D721Med (cell line): ENCODE measurements around the gene GFRA1.

Experiments used
- DNase-seq: peaks from one replicate; pipeline ENCODE4 v3.0.0; 2011; ENCODE audit warnings: low spot score; ENCODE audit not compliant: insufficient read length
- FAIRE-seq: peaks from 2 replicates; lab custom pipeline; 2011; peaks lifted over from hg19 to GRCh38; lab: Jason Lieb, UNC
- CTCF ChIP-seq: IDR thresholded peaks from 2 replicates; pipeline ENCODE4 v1.5.1; 2012; ENCODE audit warnings: mild to moderate bottlenecking, control low read depth; ENCODE audit not compliant: insufficient read depth; ENCODE audit errors: missing control alignments

The GFRA1 gene

DNA sequence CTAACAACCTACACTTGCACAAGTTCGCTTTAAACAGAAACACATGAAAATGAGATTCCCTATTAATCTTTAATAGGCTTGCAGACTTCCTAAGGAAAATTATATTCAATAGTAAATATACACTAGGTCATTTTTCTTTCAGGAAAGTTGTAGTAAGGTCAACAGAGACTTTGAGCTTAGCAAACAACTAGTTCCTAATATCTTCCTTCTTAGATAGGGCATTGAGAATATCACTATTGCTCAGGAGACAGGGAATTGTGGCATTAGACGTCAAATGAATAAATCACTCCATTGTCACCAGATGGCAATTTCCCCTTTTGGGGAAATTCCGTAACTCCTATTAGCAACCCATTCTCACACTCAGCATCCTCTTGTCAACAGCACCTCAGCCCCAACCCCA lies 164.9 kb downstream of the GFRA1 start:
- no peak for TF ChIP-seq CTCF
- no peak for FAIRE-seq
- no peak for DNase-seq

- TF ChIP-seq CTCF = no peak
- FAIRE-seq (no peak), DNase-seq (no peak)
These were observed 166.4 kb downstream of the GFRA1 start for GRCh38 chr10:116106611-116107010.

GRCh38 chr10:116105264-116105663 lies 167.7 kb downstream of the GFRA1 start:
- TF ChIP-seq CTCF = no peak
- DNase-seq (no peak), FAIRE-seq (no peak)

- TF ChIP-seq CTCF = no peak
- no peak for FAIRE-seq
- DNase-seq = no peak
These were observed 168.6 kb downstream of the GFRA1 start for GRCh38 chr10:116104210-116104932.

DNA sequence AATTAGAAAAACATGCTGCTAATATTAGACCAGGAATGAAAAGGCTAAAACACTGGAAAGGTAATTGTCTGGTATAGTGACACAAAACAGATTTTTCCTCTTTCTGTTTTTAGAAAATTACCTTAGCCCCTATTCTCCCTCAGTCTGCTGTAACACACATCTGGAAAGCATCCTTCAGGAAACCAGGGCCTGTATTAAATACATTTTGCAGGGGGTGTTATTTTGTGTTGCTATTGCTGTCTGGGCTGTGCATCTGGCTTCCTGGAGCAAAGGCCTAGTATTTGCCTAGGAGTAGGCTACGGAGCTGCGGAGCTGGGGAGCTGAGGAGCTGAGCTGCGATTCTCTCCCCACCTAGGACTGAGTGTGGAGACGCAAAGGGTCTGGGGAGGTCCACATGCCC lies 169.3 kb downstream of the GFRA1 start:
- DNase-seq (no peak), FAIRE-seq (no peak)
- TF ChIP-seq CTCF = no peak

DNA sequence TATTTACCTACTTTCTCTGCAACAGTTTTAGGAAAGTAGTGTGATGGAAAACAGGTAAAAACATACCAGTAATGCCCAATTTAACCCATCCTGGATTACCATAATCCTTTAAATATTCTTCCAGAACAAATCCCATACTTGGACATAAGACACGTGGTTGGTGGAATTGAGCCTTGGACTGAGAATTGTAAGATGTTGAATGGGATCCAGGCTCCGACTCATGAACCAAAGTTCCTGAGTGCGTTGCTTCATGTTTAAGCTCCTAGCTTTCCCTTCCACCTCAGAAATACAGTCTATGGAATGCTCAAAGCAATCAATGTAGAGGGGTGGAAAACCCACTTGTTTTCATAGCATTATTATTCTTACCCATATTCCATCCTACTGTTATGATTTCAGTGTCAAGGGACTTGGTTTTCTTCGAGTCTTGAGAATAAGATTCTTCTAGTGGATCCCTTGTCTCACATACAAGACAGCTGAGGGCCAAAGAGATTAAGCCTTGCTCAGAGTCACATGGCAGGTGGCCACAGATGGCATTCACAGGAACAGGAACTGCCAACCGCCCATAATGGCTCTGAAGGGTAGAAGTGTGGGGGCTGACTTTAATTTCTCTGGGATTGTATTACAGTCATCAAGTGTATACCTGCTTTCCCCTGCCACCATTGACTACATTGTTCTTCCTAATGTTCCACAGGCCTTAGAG lies 171.2 kb downstream of the GFRA1 start:
- no peak for FAIRE-seq
- TF ChIP-seq CTCF = no peak
- DNase-seq = no peak

DNA sequence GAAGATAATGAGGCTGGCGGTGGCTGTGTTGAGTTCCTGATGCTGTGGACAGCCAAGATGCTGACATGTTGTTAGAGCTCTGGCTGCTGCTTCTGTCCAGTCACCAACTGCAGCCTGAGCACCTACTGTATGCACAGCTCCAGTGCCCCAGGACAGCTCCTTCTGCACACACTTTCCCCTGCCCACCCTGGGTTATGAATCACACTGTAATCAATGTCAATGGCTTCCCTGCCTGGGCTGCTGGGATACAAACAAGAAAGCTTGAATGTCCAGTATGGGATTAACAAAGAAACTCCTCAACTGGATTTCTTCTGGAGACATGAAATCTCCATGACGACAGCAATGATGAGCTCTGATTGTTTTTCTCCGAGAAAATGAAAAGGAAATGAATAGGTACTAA lies 172.0 kb downstream of the GFRA1 start:
- DNase-seq (no peak), FAIRE-seq (no peak)
- TF ChIP-seq CTCF = no peak
